ENCODE data around the gene KCNH1. TPM values are rescaled to one million over a fixed set of nuclear protein-coding genes. Genes with fewer than 3 reads are reported as not detected.

The KCNH1 gene
- total and polyA plus RNA-seq, 7 donors: 0.10 to 0.22 (median 0.17) TPM

DNA sequence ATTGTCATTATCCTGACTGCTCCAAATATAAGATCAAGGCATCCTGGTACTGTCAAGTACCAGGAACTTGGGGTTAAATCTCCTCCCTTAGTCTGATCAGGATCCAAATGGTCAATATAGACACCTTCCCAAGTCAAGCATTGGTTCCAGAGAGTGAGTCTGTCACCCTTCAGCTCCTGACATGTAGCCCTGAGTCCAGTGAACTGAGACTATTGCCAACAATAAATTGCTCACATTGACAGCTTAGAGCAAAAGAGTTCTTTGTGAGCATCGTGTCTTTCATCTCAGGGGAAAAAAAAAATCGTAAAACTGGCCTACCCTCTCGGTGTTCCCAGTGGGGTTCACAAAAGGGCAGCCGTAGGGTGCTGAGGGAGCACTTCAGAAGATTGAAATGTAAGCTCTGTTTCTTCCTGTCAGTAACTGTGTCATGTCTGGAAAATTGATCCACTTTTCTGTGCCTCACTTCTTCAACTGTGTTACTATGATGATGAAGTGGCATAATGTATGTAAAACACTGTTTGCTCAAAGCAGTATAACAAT, 228.5 kb downstream of the KCNH1 start:
- Histone ChIP-seq H3K36me3 (ENCODE audit: insufficient read depth in 1 of 2, low read depth in 1 of 2) (no peaks in the 10 kb centered on the region), H3K4me3 (no peak overlapping the region), H3K27me3 (ENCODE audit: insufficient read depth in 3 of 3, low read length in 2 of 3) (no peaks in the 10 kb centered on the region), H3K4me1 (no peaks in the 10 kb centered on the region), H3K9me3 (no peaks in the 10 kb centered on the region), H3K27ac (no peak overlapping the region)
- WGBS, 3 donors: 20 to 29% (median 23%) methylated on average over 4 of the region's 4 CpGs
- ATAC-seq (peak in 1 of 4 donors; percentile 8), DNase-seq (no peak)
- intact Hi-C loops (cut with DNase I): no loop called here
- TF ChIP-seq, protein P1, sequence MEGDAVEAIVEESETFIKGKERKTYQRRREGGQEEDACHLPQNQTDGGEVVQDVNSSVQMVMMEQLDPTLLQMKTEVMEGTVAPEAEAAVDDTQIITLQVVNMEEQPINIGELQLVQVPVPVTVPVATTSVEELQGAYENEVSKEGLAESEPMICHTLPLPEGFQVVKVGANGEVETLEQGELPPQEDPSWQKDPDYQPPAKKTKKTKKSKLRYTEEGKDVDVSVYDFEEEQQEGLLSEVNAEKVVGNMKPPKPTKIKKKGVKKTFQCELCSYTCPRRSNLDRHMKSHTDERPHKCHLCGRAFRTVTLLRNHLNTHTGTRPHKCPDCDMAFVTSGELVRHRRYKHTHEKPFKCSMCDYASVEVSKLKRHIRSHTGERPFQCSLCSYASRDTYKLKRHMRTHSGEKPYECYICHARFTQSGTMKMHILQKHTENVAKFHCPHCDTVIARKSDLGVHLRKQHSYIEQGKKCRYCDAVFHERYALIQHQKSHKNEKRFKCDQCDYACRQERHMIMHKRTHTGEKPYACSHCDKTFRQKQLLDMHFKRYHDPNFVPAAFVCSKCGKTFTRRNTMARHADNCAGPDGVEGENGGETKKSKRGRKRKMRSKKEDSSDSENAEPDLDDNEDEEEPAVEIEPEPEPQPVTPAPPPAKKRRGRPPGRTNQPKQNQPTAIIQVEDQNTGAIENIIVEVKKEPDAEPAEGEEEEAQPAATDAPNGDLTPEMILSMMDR (IDR thresholded peaks at IDR 0.05): no peak

DNA sequence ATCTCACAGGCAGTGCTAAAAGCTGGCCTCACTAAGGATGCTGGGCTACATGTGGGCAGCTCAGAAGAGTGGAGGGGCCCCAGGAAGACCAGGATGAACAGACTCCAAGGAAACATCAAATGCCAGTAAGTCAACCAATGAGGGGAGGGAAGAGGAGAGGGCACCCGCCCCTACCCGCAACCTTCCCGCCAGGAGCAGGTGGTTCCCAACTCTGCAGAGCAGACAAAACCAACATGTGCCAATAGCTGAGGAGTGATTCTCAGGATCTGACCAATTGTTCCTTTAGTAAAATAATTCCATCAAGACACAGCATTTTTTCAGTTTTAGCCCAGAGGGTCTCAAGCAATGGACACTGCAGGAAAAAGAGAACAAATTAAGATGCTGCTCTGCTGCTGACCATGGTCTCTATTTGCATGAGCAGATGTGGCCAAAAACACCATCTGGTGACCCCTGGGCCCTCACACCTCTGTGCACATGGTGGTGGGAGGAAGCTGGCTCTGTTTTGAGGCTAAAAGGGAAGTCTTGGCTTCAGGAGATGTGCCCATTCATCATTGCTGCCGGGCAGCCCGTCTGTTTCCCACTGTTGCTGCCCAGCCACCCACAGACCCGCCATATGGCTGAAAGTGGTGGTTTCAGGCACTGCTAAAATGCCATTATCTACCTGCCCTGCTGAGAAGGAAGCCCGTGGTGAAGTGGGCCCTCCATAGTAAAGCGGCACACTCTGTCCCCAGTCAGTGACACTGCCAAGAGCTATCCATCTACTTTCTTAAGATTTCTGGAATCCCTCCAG, 231.8 kb downstream of the KCNH1 start:
- TF ChIP-seq, protein P1 (IDR thresholded peaks at IDR 0.05): no peak
- H3K27ac ChIP-seq: no peak overlapping the region
- DNase-seq (no peak), ATAC-seq (no peak)
- H3K9me3 ChIP-seq: no peaks in the 10 kb centered on the region
- H3K4me3 ChIP-seq: no peak overlapping the region
- no peaks in the 10 kb centered on the region for H3K36me3 ChIP-seq (ENCODE audit: insufficient read depth in 1 of 2, low read depth in 1 of 2)
- H3K27me3 ChIP-seq (ENCODE audit: insufficient read depth in 3 of 3, low read length in 2 of 3): no peaks in the 10 kb centered on the region
- 60 to 71% (median 70%) methylated on average over 8 of the region's 8 CpGs for WGBS, 3 donors
- H3K4me1 ChIP-seq: no peaks in the 10 kb centered on the region
- intact Hi-C loops (cut with DNase I): no loop called here

DNA sequence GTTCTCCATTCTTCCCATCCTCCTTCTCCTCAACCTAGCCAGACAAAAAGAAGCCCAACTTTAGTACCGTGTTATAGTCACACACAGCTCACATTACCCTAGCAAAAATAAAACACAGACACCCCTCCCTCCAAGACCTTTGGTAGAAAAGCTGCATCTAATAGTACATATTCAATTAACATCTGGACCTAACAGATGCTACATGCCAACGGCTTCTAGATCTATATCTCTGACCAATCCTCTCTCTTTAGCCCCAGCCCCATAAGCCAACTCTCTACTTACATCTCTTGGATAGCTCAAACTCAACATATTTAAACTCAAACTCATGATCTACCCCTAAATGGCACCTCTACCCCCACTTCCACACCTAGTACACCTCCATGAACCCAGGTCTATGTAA, 233.1 kb downstream of the KCNH1 start:
- ATAC-seq (no peak), DNase-seq (no peak)
- no peaks in the 10 kb centered on the region for H3K4me1 ChIP-seq
- no peaks in the 10 kb centered on the region for H3K27me3 ChIP-seq (ENCODE audit: insufficient read depth in 3 of 3, low read length in 2 of 3)
- intact Hi-C loops (cut with DNase I): no loop called here
- 52 to 61% (median 57%) methylated on average over 2 of the region's 2 CpGs for WGBS, 3 donors
- no peak overlapping the region for H3K4me3 ChIP-seq
- no peaks in the 10 kb centered on the region for H3K9me3 ChIP-seq
- no peaks in the 10 kb centered on the region for H3K36me3 ChIP-seq (ENCODE audit: insufficient read depth in 1 of 2, low read depth in 1 of 2)
- no peak overlapping the region for H3K27ac ChIP-seq
- TF ChIP-seq, protein P1 (IDR thresholded peaks at IDR 0.05): no peak

DNA sequence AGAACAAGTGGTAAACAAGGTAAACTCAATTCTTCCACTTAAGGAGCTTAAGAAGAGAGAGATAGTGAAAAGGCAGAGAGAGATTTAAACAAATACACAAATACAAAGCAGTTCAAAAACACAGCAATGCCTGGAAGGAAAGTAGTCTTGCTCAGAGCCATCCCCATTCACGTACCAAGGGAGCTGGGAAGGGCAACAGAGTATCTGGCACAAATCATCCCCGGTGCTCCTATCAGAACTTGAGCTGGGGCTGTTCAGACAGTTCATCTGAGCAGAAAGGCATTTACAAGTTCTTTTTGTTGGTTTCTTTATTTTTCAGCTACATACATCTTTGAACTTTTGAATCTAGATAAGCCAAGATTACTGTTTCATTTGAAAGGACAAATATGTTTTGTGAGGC, 233.9 kb downstream of the KCNH1 start:
- no peak overlapping the region for H3K27ac ChIP-seq
- DNase-seq: no peak
- no peak overlapping the region for H3K4me3 ChIP-seq
- no peaks in the 10 kb centered on the region for H3K9me3 ChIP-seq
- no peak for ATAC-seq
- H3K4me1 ChIP-seq: no peaks in the 10 kb centered on the region
- TF ChIP-seq, protein P1 (IDR thresholded peaks at IDR 0.05): no peak
- H3K36me3 ChIP-seq (ENCODE audit: insufficient read depth in 1 of 2, low read depth in 1 of 2): no peaks in the 10 kb centered on the region
- WGBS, 3 donors: 44 to 62% (median 59%) methylated on average over 2 of the region's 2 CpGs
- intact Hi-C loops (cut with DNase I): no loop called here
- H3K27me3 ChIP-seq (ENCODE audit: insufficient read depth in 3 of 3, low read length in 2 of 3): no peaks in the 10 kb centered on the region

Data from psoas muscle (tissue), 8 donors.